Epidermal melanocyte (primary cell): ENCODE results near the gene SLC35A5.

Experiments used
- DNase-seq: peaks from one replicate; pipeline ENCODE4 v3.0.0; 2011; ENCODE audit warnings: low spot score; ENCODE audit not compliant: insufficient read length

SLC35A5 gene

GRCh38 chr3:112572701-112573100 is 10.9 kb downstream of the SLC35A5 start:
- no peak for DNase-seq

DNA sequence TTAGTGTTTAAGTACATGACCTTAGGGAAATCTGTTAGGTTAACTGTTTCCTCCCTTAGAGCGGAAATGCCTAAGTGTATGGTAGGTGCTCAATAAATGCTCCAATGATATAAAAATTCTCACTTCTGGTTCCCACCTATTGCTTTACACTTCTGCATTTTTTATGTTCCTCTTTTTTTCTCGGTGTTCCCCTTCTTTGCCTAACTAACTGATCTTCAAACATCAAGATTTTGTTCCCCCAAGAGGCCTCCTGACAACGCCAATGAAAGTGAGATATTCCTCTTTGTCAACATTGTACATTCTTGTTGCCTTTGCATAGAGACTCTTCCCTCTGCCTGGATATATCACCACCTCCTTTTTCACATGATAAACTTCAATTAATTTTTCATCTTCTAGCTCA is 17.4 kb downstream of the SLC35A5 start:
- DNase-seq, result no peak

DNA sequence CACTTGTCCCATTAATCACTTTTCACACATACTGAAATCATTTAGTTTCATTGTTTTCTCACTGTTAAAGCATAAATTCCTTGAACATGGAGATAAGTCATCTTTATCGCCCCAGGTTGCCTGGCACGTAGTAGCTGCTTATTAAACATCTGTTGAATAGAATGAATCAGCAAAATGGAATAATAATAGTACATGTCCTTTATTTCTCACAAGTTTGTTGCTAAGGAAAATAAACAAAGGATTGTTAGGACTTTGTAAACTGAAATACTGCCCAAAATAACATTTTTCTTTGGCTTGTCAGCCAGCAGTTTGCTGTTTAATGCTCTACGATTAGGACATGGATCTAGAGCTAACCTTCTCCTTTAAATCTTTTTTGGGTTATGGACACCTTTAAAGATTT is 17.9 kb downstream of the SLC35A5 start:
- no peak for DNase-seq

GRCh38 chr3:112582244-112582874 is 20.5 kb downstream of the SLC35A5 start:
- DNase-seq, result no peak

GRCh38 chr3:112583105-112583504 is 21.3 kb downstream of the SLC35A5 start:
- no peak for DNase-seq

DNA sequence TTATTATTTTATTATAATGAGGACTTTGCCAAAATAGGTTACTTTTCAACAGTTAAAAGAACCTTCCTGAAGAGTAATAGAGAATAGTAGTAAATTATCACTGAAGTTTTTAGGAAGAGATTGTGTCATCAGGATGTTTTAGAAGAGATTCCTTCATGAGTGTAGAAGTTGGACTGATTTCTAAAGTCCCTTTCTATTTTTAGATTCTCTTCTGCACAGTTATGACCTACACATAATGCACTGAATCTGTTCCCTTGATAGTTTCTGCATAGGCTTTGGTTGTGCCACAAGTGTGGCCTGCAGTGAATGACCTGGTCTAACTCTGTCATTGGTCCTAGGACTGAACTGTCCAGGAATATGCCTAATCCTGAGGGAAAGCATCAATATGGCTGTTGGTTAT is 23.9 kb downstream of the SLC35A5 start:
- no peak for DNase-seq

DNA sequence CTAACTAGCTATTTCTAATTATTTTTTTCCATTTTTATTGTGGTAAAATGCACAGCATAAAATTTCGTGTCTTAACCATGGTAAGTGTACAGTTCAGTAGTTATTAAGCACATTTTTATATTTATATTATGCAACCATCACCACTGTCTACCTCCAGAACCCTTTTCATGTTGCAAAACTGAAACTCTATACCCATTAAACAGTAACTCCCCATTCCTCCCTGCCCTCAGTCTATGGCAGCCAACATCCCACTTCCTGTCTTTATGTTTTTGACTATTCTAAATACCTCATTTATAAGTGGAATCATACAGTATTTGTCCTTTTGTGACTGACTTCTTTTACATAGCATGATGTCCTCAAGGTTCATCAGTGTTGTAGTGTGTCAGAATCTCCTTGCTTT is 25.5 kb downstream of the SLC35A5 start:
- DNase-seq, result no peak

- no peak for DNase-seq
Measured at GRCh38 chr3:112593258-112593657, 31.4 kb downstream of the SLC35A5 start.

DNA sequence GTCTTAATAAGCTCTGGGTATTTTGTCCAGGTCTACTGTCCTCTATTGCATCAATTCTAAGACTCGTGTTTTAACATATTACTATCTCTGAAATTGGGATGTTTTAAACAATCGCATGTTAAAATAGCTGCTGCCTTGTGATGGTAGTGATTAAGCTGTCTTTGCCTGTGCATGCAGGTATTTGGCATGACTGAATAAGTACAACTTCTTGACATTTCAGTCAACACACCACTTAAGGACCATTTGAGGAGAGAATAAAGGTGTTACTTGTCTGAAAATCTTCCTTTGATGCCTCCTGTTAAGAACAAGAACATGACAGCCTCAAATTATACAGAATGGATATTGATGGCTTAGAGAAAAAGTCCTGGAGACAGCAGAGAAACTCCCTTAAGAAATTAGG is 33.0 kb downstream of the SLC35A5 start:
- no peak for DNase-seq

DNA sequence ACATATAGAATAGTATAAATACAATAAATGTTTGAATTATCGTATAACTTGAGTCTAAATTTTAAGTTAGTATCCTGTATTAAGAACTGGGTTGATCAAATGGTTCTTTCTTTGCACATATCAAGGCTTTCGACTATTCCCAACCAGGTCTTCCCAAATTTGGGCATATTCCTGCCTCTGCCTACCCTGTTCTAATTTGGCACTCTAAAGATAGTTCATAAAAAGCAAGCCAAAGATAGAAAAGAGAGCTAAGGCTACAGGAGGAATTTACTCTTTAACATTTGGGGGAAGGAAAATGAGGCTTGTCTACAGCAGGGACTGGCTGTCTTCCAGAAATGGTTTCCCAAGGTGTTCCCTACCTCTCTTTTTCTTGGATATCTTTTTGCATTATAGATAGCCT is 36.1 kb downstream of the SLC35A5 start:
- no peak for DNase-seq

GRCh38 chr3:112598731-112599130 is 36.9 kb downstream of the SLC35A5 start:
- no peak for DNase-seq

DNA sequence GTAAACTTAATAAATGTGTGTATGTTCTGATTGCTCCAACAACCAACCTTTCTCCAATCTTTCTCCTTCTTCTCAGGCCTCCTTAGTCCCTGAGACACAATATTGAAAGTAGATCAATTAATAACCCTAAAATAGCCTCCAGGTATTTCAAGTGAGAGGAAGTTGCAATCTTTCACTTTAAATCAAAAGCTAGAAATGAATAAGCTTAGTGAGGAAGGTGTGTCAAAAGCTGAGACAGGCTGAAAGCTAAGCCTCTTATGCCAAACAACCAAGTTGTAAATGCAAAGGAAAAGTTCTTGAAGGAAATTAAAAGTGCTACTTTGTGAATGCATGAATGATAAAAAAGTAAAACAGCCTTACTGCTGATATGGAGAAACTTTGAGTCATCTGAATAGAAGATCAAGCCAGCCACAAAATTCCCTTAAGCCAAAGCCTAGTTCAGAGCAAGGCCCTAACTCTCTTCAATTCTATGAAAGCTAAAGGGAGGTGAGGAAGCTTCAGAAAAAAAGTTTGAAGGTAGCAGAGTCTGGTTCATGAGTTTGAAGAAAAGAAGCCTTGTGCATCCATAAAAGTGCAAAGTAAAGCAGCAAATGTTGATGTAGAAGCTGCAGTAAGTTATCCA is 40.5 kb downstream of the SLC35A5 start:
- DNase-seq, result no peak

GRCh38 chr3:112604536-112604935 is 42.7 kb downstream of the SLC35A5 start:
- no peak for DNase-seq

DNA sequence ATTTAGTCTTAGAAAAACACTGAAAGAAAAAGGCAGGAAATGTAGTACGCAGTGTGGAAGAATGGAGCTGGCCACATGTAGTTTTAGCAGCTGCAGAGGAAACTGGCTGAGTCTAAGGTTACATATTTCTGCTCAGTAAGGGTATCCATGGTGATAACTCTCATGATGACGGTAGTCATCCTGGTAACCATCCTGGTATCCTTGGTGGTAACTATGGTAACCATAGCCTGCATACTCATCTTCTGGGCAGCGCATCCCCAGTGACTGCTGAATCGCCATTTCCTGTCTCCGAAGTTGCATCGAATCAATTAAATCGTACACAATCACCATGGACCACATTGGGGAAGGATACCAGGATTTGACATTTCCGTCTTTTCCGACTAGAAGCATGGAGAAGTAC is 43.4 kb downstream of the SLC35A5 start:
- DNase-seq, result no peak

- DNase-seq, result no peak
Measured at GRCh38 chr3:112606098-112606497, 44.3 kb downstream of the SLC35A5 start.

- DNase-seq, result no peak
Measured at GRCh38 chr3:112607863-112608262, 46.0 kb downstream of the SLC35A5 start.

DNA sequence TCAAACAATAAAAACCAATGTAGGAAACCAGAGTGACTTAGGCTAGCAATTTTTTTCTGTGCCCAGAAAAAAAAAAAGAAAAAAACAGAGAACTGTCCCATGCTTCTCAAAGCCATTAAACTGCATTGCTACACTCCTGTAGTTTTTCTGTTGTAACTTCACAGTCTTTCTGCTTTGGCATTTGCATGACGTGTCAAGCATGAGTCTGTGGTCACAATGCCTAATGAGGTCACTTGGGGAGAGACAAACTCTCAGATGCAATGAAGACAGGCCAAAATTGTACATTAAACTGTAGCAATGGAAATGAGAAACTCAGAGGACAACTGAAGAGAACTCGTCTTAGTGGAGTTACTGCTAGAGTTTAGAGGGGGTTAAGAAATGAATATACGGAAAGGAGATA is 48.3 kb downstream of the SLC35A5 start:
- no peak for DNase-seq

DNA sequence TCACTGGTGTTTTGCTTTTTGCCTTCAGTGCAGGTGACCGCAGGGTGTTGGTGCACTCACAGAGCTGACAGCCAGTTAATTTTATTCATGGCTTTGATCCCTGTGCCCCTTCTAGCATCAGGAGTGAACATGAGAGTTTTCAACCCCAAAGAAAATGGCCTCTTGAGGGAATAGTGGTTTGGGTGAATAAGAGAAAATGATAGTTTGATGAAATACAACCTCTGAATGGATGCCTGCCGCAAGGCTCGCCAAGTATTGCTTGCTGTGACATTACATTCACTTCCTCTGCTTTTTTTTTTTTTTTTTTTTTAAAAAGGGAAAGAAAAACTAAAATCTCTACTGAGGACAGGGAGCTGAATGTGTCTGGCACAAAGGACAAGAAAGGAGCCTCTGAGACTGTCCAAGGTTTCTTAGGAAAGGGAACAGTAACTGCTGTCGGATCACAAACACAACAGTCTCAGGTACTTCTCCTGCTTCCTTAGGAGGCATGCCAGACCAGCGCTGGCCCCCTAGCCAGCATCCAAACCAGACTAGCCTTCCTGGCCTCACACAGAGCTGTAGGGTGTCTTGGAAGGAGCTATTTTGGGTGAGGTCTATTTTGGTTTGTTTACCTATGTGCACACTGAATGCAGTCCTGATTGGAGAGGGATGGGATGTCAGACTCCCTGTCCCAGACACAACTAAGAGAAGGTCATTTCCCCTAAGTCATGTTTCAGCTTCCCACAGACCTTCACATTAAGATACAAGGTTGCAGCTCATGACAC is 50.1 kb downstream of the SLC35A5 start:
- DNase-seq, result no peak

GRCh38 chr3:112615989-112616731 is 54.3 kb downstream of the SLC35A5 start:
- no peak for DNase-seq

DNA sequence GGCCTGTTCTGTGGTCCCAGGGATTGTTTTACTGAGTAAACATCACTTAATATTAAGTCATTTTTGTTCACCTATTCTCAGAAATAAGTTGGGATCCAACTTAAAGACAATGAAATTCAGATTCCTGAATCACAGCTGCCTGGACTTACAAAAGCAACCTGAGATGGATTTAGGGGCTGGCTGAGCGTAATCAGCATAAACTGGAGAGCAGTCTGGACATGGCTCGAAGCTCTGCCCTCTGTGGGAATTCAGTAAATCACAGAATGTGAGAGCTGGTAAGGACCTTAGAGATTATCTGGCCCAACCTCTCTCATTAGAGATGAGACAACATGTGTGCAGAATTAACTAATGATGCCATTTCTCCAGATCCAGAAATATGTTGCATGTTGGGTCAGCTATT is 55.4 kb downstream of the SLC35A5 start:
- DNase-seq, result no peak

GRCh38 chr3:112619295-112619694 is 57.5 kb downstream of the SLC35A5 start:
- DNase-seq, result no peak

- DNase-seq, result no peak
Measured at GRCh38 chr3:112623213-112623612, 61.4 kb downstream of the SLC35A5 start.
